Anterior cingulate cortex (tissue), 58 donors: ENCODE measurements around the gene MRPS10.

ENCODE experiments used
- DNase-seq, 58 donors: peaks; one replicate each; lab custom pipeline; 2025; lab: John Stamatoyannopoulos, UW

Gene MRPS10

GRCh38 chr6:42217519-42218367 is at the start of gene MRPS10:
MRPS10 (minus strand) TSS chr6:42217861; CDS start chr6:42217849, 12 bp downstream.
- peak; percentile 43 to 95 (median 85) for DNase-seq

GRCh38 chr6:42266538-42266937 is 48.9 kb upstream of the MRPS10 start:
- DNase-seq: no peak

- no peak for DNase-seq
These were observed 47.3 kb upstream of the MRPS10 start for GRCh38 chr6:42264852-42265390.

- no peak for DNase-seq
These were observed 46.6 kb upstream of the MRPS10 start for GRCh38 chr6:42264162-42264851.

GRCh38 chr6:42263165-42263728 is 45.6 kb upstream of the MRPS10 start:
- DNase-seq: no peak

GRCh38 chr6:42260972-42261371 is 43.3 kb upstream of the MRPS10 start:
- peak in 1 of 58 donors; percentile 14 for DNase-seq

- no peak for DNase-seq
These were observed 42.8 kb upstream of the MRPS10 start for GRCh38 chr6:42260396-42260888.

- no peak for DNase-seq
These were observed 42.3 kb upstream of the MRPS10 start for GRCh38 chr6:42259841-42260395.

GRCh38 chr6:42259286-42259685 is 41.6 kb upstream of the MRPS10 start:
- no peak for DNase-seq

GRCh38 chr6:42257614-42258013 is 40.0 kb upstream of the MRPS10 start:
- no peak for DNase-seq

- DNase-seq: no peak
These were observed 39.4 kb upstream of the MRPS10 start for GRCh38 chr6:42257063-42257462.

GRCh38 chr6:42255050-42255449 is 37.4 kb upstream of the MRPS10 start:
- no peak for DNase-seq

GRCh38 chr6:42254505-42254904 is 36.8 kb upstream of the MRPS10 start:
- DNase-seq: no peak

- DNase-seq: peak in 28 of 58 donors; percentile 5 to 65 (median 16)
These were observed 34.4 kb upstream of the MRPS10 start for GRCh38 chr6:42251911-42252637.

- DNase-seq: no peak
These were observed 33.8 kb upstream of the MRPS10 start for GRCh38 chr6:42251500-42251899.

- DNase-seq: peak in 14 of 58 donors; percentile 10 to 59 (median 28)
These were observed 32.7 kb upstream of the MRPS10 start for GRCh38 chr6:42250274-42250931.

GRCh38 chr6:42249279-42249678 is 31.6 kb upstream of the MRPS10 start:
- DNase-seq: no peak

GRCh38 chr6:42243046-42243445 is 25.4 kb upstream of the MRPS10 start:
- no peak for DNase-seq

GRCh38 chr6:42241915-42242314 is 24.3 kb upstream of the MRPS10 start:
- DNase-seq: no peak
